ENCODE data around the gene KLF7. TPM values are rescaled to one million over a fixed set of nuclear protein-coding genes. Genes with fewer than 3 reads are reported as not detected.

Gene KLF7
- total and polyA plus RNA-seq, 2 experiments from 2014 or later: 6.3 to 7.9 TPM

GRCh38 chr2:207129821-207130220 is 35.9 kb downstream of the KLF7 start:
- no peaks in the 10 kb centered on the region for H3K27me3 ChIP-seq
- no peak for DNase-seq (ENCODE audit: low spot score)
- H3K4me3 ChIP-seq: no peak overlapping the region
- no peaks in the 10 kb centered on the region for H3K36me3 ChIP-seq (replicated peaks; ENCODE audit: insufficient read depth, low read depth)
- peaks cover 1% of the 10 kb centered on the region for H4K20me1 ChIP-seq (ENCODE audit: insufficient read depth, poor library complexity, severe bottlenecking)
- no peaks in the 10 kb centered on the region for H3K9me2 ChIP-seq (replicated peaks; ENCODE audit: insufficient read depth)
- H2AFZ ChIP-seq: no peak overlapping the region
- H3K4me1 ChIP-seq (ENCODE audit: insufficient read depth): peaks cover 19% of the 10 kb centered on the region
- TF ChIP-seq EZH2 (IDR thresholded peaks at IDR 0.05; ENCODE audit: borderline replicate concordance): no peak
- TF ChIP-seq EZH2phosphoT487 (IDR thresholded peaks at IDR 0.05; ENCODE audit: low read depth, severe bottlenecking, unreplicated experiment): no peak
- TF ChIP-seq CTCF (IDR thresholded peaks at IDR 0.05; ENCODE audit: poor library complexity): no peak
- H3K4me2 ChIP-seq: no peak overlapping the region
- 91% methylated on average over 4 of the region's 4 CpGs for WGBS (ENCODE audit: low lambda C conversion rate, missing lambda C conversion rate)
- H3K79me2 ChIP-seq: peaks cover 85% of the 10 kb centered on the region
- no peaks in the 10 kb centered on the region for H3K9me3 ChIP-seq (ENCODE audit: low read depth)
- H3K27ac ChIP-seq: no peak overlapping the region

- Histone ChIP-seq H3K4me1 (ENCODE audit: insufficient read depth) (peaks cover 10% of the 10 kb centered on the region), H3K27ac (no peak overlapping the region), H3K9me2 (replicated peaks; ENCODE audit: insufficient read depth) (no peaks in the 10 kb centered on the region), H3K9me3 (ENCODE audit: low read depth) (no peaks in the 10 kb centered on the region), H3K4me3 (no peak overlapping the region), H2AFZ (no peak overlapping the region), H3K36me3 (replicated peaks; ENCODE audit: insufficient read depth, low read depth) (no peaks in the 10 kb centered on the region), H3K27me3 (no peaks in the 10 kb centered on the region), H3K79me2 (peaks cover 80% of the 10 kb centered on the region), H4K20me1 (ENCODE audit: insufficient read depth, poor library complexity, severe bottlenecking) (no peaks in the 10 kb centered on the region), H3K4me2 (no peak overlapping the region)
- DNase-seq (ENCODE audit: low spot score): no peak
- TF ChIP-seq EZH2phosphoT487 (IDR thresholded peaks at IDR 0.05; ENCODE audit: low read depth, severe bottlenecking, unreplicated experiment) (no peak), CTCF (IDR thresholded peaks at IDR 0.05; ENCODE audit: poor library complexity) (no peak), EZH2 (IDR thresholded peaks at IDR 0.05; ENCODE audit: borderline replicate concordance) (no peak)
- 97% methylated on average over 4 of the region's 4 CpGs for WGBS (ENCODE audit: low lambda C conversion rate, missing lambda C conversion rate)
Observed at GRCh38 chr2:207128867-207129266, 36.9 kb downstream of the KLF7 start.

- no peaks in the 10 kb centered on the region for H3K4me1 ChIP-seq (ENCODE audit: insufficient read depth)
- H3K79me2 ChIP-seq: peaks cover 68% of the 10 kb centered on the region
- no peak for TF ChIP-seq CTCF (IDR thresholded peaks at IDR 0.05; ENCODE audit: poor library complexity)
- 76% methylated on average over 4 of the region's 4 CpGs for WGBS (ENCODE audit: low lambda C conversion rate, missing lambda C conversion rate)
- no peaks in the 10 kb centered on the region for H3K27me3 ChIP-seq
- H4K20me1 ChIP-seq (ENCODE audit: insufficient read depth, poor library complexity, severe bottlenecking): peaks cover 8% of the 10 kb centered on the region
- no peak overlapping the region for H2AFZ ChIP-seq
- H3K36me3 ChIP-seq (replicated peaks; ENCODE audit: insufficient read depth, low read depth): no peaks in the 10 kb centered on the region
- H3K9me2 ChIP-seq (replicated peaks; ENCODE audit: insufficient read depth): no peaks in the 10 kb centered on the region
- H3K27ac ChIP-seq: no peak overlapping the region
- no peak for DNase-seq (ENCODE audit: low spot score)
- H3K9me3 ChIP-seq (ENCODE audit: low read depth): no peaks in the 10 kb centered on the region
- H3K4me3 ChIP-seq: no peak overlapping the region
- H3K4me2 ChIP-seq: no peak overlapping the region
Observed at GRCh38 chr2:207126724-207127308, 38.9 kb downstream of the KLF7 start.
